Endothelial cell of umbilical vein (primary cell): ENCODE data around the gene TOMM40.
"Not testable (repeated sequence)": the region's sequence is repeated elsewhere in the genome, so short reads cannot be mapped to it uniquely, and the experiment has no call there.

ENCODE experiments used
- CTCF ChIP-seq, 2 donors: IDR thresholded peaks; 1 replicate in 1 of 2; 2 replicates in 1 of 2; pipeline ENCODE4 v1.5.1; 2011; ENCODE audit warnings: low read length in 2 of 2, mild to moderate bottlenecking in 2 of 2, moderate library complexity in 2 of 2, control low read depth in 1 of 2, inconsistent platforms in 1 of 2, low read depth in 1 of 2; ENCODE audit not compliant: insufficient read depth in 1 of 2; ENCODE audit errors: extremely low read depth in 1 of 2
- EZH2 ChIP-seq: IDR thresholded peaks from 2 replicates; pipeline ENCODE4 v1.6.1; 2012; ENCODE audit warnings: borderline replicate concordance, low read depth, mild to moderate bottlenecking, moderate library complexity, low read length, inconsistent platforms; ENCODE audit not compliant: severe bottlenecking
- FOS ChIP-seq: IDR thresholded peaks from 2 replicates; pipeline ENCODE4 v1.6.1; 2011; ENCODE audit warnings: mild to moderate bottlenecking, low read length, moderate library complexity, borderline replicate concordance; ENCODE audit not compliant: insufficient read depth
- GATA2 ChIP-seq: IDR thresholded peaks from 2 replicates; pipeline ENCODE4 v1.7.0; 2011; ENCODE audit warnings: low read depth, mild to moderate bottlenecking, moderate library complexity, mixed read lengths, low read length; ENCODE audit not compliant: insufficient read length, insufficient read depth
- JUN ChIP-seq: IDR thresholded peaks from 2 replicates; pipeline ENCODE4 v1.6.1; 2011; ENCODE audit warnings: borderline replicate concordance, low read depth; ENCODE audit not compliant: insufficient read length, insufficient read depth
- MYC ChIP-seq: IDR thresholded peaks from one replicate; pipeline ENCODE4 v1.6.1; 2011; ENCODE audit warnings: mild to moderate bottlenecking, low read depth, low read length
- POLR2A ChIP-seq: IDR thresholded peaks from 2 replicates; pipeline ENCODE4 v1.6.1; 2012; ENCODE audit warnings: low read depth, mild to moderate bottlenecking, control low read depth, low read length
- POLR2AphosphoS5 ChIP-seq: IDR thresholded peaks from 2 replicates; pipeline ENCODE4 v1.6.1; 2012; ENCODE audit warnings: low read depth, mild to moderate bottlenecking, control low read depth, low read length, moderate library complexity; ENCODE audit not compliant: insufficient read depth
- TF ChIP-seq, protein P1 (sequence below): IDR thresholded peaks from 2 replicates; pipeline ENCODE4 v1.6.1; 2011; ENCODE audit not compliant: insufficient read depth, insufficient read length

GRCh38 chr19:44882619-44883397 lies 8.2 kb upstream of the TOMM40 start:
- not testable (repeated sequence) for TF ChIP-seq POLR2A; CTCF (IDR thresholded peaks at IDR 0.05; ENCODE audit: extremely low read depth in 1 of 2, insufficient read depth in 1 of 2, low read depth in 1 of 2, low read length in 2 of 2); EZH2; JUN; POLR2AphosphoS5; GATA2; FOS; MYC
- TF ChIP-seq, protein P1, sequence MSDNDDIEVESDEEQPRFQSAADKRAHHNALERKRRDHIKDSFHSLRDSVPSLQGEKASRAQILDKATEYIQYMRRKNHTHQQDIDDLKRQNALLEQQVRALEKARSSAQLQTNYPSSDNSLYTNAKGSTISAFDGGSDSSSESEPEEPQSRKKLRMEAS: not testable (repeated sequence)
